GM12801 (cell line): ENCODE results near the gene DAAM1.

Source experiments
- CTCF ChIP-seq: IDR thresholded peaks from one replicate; pipeline ENCODE4 v1.5.1; 2011; ENCODE audit warnings: control low read depth; ENCODE audit not compliant: insufficient read length; ENCODE audit errors: extremely low read depth

Gene DAAM1

GRCh38 chr14:59292028-59292427 lies 103.6 kb downstream of the DAAM1 start:
- TF ChIP-seq CTCF, result no peak

DNA sequence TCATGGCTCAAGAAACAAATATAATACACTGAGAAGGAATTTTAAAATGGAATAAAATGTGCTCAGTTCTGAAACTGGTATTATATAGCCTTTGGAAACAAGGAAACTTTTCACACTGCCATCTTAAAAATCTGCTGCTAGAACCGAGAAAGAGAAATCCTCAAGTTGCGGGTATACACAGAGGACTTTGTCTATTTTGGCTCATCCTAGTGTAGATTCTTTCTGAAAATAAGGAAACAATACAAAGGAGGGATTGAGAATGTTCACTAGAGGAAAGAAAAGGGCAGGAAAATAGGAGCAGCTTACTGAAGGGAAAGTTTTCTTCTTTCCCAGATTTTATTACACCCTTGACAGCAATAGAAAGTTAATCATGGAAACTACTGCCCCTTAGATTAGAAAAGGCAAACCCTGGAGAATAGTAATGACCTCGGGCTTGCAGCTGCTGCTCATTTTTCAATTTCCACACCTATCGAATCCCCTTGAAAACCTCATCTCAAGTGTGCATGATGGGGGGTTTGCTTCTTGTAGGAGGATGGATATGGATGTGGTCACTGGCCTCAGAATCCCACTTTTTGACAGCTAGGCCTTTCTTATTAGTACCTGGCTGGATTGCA lies 104.6 kb downstream of the DAAM1 start:
- no peak for TF ChIP-seq CTCF

DNA sequence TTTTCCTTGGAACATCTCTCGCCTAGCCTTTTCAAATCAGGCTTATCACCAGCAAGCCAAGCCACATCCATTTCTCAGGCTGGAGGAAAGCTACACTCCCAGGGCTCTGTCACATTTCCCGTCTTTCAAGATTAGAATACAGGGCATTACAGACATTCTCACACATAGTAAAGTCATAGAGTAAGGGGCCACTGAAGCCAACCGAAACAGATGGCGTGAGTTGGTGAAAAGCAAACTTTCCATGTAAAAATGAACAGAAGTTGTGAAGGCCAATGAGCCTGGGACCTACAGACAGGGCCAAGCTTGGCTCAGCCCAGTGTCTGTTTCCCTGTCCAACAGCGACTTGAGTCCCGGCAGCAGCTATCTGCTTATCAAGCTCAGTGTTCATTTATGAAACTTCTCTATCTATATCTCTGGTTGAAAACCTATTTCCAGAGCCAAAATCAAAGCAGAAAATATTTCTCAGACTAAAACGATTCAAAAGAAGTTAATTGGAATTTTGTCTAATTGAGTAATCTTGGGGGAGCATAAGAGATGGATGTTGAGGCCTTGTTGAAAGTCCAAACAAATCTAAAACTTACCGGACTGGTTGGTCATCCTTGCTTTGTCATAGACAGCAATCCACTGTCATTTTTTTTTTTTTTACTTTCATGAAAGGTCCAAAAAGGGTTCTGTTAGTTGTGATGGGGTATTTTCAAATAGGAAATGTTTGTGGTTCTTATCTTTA lies 105.6 kb downstream of the DAAM1 start:
- no peak for TF ChIP-seq CTCF

GRCh38 chr14:59294662-59294992 lies 106.2 kb downstream of the DAAM1 start:
- TF ChIP-seq CTCF, result no peak

DNA sequence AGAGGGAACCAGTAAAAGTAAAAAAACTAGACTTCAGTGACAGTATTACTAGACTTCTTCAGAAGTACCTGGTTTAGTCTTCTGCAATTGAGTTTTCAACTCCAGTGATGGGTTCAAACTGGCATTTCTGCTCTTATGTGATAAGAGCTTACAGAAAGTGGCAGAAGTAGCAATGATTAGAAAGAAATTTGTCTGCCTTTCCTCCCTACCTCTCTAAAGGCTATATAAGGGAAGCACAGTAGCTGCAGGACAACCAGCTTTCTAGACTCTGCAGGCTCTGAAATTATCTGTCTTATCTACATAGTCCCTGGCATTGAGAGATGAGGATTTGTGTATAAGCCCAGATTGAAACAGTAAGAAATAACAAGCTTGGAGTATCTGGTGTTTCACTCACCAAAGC lies 107.5 kb downstream of the DAAM1 start:
- no peak for TF ChIP-seq CTCF

DNA sequence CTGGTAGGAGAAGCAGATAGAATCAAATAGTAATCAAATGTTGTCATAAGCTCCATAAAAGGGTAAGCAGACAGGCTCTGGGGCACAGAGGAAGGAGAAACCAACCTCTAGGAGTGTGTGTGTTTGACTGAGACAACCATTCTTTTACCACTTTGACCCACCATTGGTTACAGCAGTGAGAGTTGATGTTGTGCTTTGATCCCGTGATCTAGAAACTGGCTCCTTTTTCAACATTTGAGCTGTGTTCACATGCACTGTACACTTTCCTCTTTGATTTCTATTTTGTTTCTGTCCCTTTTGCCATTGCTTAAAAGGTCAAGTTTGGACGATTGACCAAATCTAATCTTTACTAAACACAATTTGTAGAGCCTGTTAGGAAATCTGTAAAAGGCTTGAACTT lies 108.0 kb downstream of the DAAM1 start:
- no peak for TF ChIP-seq CTCF

DNA sequence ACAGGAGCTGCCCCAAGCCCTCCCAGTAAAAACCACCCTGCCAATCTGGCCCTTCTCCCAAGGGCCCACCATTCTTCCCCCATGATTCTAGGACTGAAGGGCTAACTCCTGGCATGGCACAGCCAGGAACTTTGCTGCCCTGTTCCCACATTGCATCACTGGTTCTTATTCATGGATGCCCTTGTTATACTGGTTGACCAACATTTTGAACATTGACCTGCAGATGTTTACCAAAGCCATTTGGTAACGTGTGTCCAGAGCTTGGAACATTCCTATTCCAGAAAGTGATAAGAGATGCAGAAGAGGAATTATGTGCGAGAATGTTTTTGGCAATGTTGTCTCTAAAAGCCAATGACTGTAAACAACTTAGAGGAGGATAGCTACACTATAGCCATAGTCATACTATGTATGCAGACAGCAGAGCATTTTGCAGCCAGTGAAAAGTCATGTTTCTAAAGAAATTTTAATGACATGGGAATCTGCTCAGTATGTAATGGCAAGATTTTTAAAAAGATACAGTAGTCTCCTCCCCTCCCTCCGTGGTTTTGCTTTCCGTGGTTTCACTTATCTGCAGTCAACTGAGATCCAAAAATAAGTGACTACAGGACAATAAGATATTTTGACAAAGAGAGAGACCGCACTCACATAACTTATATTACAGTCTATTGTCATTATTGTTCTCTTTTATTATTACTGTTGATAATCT lies 108.8 kb downstream of the DAAM1 start:
- TF ChIP-seq CTCF, result no peak
